Omental fat pad (tissue), 4 donors: Measurements from ENCODE around the gene ARHGEF40. TPM values are rescaled to one million over a fixed set of nuclear protein-coding genes. Genes with fewer than 3 reads are reported as not detected.
"Not testable (repeated sequence)": the region's sequence is repeated elsewhere in the genome, so short reads cannot be mapped to it uniquely, and the experiment has no call there.

ENCODE experiments used
- ATAC-seq: fragments of 150-250 bp; one replicate; pipeline ENCODE4 v1.9.1; 2016; ENCODE audit warnings: mild to moderate bottlenecking, moderate library complexity; ENCODE audit not compliant: low FRiP score
- DNase-seq: peaks from one replicate; pipeline ENCODE4 v3.0.0-alpha.2; 2019; ENCODE audit warnings: low spot score
- total RNA-seq, 4 donors: library from RNA; depleted of rRNA; stranded (reverse); fragments of >200 nt; gene quantifications; one replicate each; pipeline ENCODE4 v1.1.0, GENCODE V29; 2016
- TF ChIP-seq, protein P1 (sequence below), 3 donors: fragments of 450-650 bp; IDR thresholded peaks; one replicate each; pipeline ENCODE4 v1.5.1; 2016 to 2017; ENCODE audit warnings: antibody characterized with exemption in 3 of 3, mild to moderate bottlenecking in 3 of 3, moderate library complexity in 2 of 3

The ARHGEF40 gene
- total RNA-seq, 4 donors from 2014 or later, result 30.0 to 91.3 (median 40.6) TPM

DNA sequence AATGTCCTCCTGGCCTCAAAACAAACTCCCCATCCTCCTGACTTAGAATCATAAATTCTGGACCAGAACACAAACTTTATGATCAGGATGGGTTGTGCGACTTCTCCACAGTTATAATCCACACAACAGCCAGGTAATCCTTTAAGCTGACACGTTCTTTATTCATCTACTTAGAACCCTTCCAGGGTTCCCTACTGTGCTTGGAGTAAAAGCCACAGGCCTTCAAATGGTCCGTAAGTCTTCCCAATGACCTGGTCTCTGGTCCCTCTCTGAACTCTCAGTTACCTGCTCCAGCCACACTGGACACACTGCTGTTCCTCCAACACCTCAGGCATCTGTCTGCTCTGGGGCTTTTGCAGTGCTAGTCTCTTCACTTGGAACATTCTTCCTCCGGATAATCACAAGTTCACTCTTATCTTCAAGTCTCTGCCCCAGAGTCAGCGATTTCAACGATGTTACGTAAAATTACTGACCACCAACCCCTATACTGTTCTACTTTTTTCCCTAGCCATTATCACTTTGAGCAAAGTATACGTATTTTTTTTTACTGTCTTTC, 29.7 kb upstream of the ARHGEF40 start:
- DNase-seq, result no peak
- TF ChIP-seq, protein P1, sequence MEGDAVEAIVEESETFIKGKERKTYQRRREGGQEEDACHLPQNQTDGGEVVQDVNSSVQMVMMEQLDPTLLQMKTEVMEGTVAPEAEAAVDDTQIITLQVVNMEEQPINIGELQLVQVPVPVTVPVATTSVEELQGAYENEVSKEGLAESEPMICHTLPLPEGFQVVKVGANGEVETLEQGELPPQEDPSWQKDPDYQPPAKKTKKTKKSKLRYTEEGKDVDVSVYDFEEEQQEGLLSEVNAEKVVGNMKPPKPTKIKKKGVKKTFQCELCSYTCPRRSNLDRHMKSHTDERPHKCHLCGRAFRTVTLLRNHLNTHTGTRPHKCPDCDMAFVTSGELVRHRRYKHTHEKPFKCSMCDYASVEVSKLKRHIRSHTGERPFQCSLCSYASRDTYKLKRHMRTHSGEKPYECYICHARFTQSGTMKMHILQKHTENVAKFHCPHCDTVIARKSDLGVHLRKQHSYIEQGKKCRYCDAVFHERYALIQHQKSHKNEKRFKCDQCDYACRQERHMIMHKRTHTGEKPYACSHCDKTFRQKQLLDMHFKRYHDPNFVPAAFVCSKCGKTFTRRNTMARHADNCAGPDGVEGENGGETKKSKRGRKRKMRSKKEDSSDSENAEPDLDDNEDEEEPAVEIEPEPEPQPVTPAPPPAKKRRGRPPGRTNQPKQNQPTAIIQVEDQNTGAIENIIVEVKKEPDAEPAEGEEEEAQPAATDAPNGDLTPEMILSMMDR (IDR thresholded peaks at IDR 0.05), result no peak

DNA sequence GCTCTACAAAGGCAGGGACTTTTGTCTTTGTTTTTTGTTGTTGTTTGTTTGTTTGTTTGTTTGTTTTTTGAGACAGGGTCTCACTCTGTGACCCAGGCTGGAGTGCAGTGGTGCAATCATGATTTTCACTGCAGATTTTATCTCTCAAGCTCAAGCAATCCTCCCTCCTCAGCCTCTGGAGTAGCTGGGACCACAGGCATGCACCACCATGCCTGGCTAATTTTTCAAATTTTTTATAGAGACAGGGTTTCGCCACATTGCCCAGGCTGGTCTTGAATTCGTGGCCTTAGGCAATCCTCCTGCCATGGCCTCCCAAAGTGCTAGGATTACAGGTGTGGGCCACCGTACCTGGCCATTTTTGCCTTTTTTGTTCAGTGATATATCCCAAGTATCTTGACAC, 29.2 kb upstream of the ARHGEF40 start:
- not testable (repeated sequence) for ATAC-seq

More for the DNA sequence above, 29.7 kb upstream of the ARHGEF40 start:
- no peak for ATAC-seq

DNA sequence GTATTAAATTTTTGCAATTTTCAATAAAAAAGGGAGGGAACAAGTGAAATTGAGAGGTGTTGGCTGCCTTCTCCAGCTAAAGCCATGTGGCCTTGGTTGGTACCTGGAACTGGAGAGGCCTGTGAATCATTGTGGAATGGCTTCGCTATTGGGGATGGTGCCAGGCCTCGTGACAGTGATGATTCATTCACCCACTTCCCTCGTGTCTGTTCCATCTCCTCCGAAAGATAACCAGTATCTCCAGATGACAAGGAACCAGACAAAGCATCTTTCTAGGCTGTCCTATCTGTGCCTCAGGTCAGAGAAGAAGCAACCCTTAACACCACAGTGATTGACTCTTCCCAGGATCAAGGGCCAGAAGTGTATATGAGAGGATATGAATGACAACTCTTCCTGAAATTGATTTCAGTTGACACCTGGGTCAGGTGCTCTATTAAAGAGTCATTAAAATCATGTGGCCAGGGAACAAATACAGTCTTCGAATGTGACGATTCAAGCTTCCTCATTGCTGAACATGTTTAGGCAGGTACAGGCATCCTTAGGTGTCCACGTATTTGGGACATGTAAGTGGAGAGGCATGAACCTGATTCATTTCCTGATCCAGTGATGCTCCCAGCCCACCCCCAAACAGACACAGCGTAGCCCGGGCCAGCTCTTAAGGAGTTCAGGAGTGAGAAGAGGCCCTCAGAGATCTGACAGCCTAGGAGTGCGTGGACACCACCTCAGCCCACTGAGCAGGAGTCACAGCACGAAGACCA, 28.2 kb upstream of the ARHGEF40 start, which contains the start of gene RNASE7:
Gene RNASE7, plus strand, starts transcription at position 687 of the 758 bp plus-strand sequence. CDS start 631 bp downstream, outside the sequence.
- TF ChIP-seq, protein P1 (IDR thresholded peaks at IDR 0.05), result no peak
- no peak for DNase-seq
- no peak for ATAC-seq

More for the DNA sequence above, 29.2 kb upstream of the ARHGEF40 start:
- DNase-seq, result not testable (repeated sequence)

DNA sequence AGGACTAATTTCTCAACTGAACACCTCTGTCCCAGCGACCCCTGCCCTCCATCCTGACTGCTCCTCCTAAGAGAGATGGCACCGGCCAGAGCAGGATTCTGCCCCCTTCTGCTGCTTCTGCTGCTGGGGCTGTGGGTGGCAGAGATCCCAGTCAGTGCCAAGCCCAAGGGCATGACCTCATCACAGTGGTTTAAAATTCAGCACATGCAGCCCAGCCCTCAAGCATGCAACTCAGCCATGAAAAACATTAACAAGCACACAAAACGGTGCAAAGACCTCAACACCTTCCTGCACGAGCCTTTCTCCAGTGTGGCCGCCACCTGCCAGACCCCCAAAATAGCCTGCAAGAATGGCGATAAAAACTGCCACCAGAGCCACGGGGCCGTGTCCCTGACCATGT, 27.2 kb upstream of the ARHGEF40 start:
- TF ChIP-seq, protein P1 (IDR thresholded peaks at IDR 0.05), result no peak
- ATAC-seq (no peak), DNase-seq (no peak)

DNA sequence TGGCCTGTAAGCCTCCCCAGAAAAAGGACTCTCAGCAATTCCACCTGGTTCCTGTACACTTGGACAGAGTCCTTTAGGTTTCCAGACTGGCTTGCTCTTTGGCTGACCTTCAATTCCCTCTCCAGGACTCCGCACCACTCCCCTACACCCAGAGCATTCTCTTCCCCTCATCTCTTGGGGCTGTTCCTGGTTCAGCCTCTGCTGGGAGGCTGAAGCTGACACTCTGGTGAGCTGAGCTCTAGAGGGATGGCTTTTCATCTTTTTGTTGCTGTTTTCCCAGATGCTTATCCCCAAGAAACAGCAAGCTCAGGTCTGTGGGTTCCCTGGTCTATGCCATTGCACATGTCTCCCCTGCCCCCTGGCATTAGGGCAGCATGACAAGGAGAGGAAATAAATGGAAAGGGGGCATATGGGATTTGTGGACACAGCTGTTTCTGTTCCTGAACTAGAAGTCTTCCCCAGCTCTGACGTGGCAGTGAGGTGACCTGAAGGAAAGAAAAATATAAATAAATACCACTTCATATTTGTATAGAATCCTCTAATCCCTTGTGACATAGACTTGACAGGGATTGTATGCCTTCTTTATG, 26.6 kb upstream of the ARHGEF40 start:
- TF ChIP-seq, protein P1 (IDR thresholded peaks at IDR 0.05), result no peak
- ATAC-seq (no peak), DNase-seq (no peak)

DNA sequence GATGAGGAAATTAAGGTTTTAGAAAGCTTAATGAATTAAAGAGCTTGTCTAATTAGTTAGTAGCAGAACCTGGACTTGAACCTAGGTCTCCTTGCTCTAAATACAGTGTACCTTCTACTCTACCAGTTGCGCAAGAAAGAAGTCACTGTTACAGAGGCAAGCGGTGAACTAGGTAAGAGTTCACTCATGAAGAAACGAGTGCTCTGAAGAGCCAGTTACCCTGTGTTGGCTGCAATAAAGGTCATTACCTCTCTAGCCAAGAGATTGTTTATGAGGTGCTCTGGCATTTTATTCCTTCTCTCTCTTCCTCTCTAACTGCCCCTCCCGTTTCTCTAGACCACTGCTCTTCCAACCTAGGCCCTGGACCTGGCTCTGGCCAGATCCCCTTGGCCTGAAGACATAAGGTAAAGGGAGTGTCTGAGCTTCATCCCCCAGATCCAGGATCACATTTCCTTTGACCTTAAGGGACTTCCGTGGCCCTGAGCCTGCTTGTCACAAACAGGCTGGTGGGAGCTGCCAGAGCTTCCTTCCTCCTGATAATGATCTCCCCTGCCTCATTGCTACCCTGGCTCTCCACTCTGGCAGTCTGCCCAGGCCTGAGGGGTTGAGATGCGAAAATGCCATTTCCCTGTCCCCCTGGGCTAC, 26.0 kb upstream of the ARHGEF40 start:
- ATAC-seq (no peak), DNase-seq (no peak)
- TF ChIP-seq, protein P1 (IDR thresholded peaks at IDR 0.05), result no peak

DNA sequence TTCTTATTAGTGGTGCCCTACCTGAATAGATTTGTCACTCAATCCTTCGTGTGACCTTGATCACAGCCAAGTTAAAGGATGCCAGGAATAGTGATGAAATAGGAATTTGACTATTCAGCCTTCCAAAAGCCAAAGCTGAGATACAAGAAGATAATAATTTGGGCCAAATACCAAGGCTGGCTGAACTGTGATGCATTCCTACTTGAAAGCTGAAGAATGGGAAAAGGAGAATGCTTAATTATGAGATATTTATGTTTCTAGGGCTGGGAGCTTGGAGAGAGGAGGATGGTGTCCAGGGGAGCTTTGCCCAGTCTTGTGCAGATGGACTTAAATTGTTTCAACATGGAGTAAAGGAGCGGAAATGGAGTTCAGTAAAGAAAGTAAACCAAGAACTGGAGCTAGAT, 22.7 kb upstream of the ARHGEF40 start:
- no peak for ATAC-seq
- TF ChIP-seq, protein P1 (IDR thresholded peaks at IDR 0.05), result no peak
- DNase-seq, result no peak
